Erythroblast (primary cell): Measurements from ENCODE around the gene KIF13A.

Source experiments
- GATA1 ChIP-seq: IDR thresholded peaks from 2 replicates; pipeline ENCODE4 v1.6.1; 2011; ENCODE audit warnings: low read depth, mild to moderate bottlenecking, control low read depth, low read length, moderate library complexity
- POLR2A ChIP-seq: IDR thresholded peaks from 2 replicates; pipeline ENCODE4 v1.6.1; 2011; ENCODE audit warnings: mild to moderate bottlenecking, low read length

GRCh38 chr6:17771609-17772008, 215.8 kb downstream of the KIF13A start:
- TF ChIP-seq POLR2A = no peak
- no peak for TF ChIP-seq GATA1
